ENCODE measurements around the gene WFDC10A. TPM values are rescaled to one million over a fixed set of nuclear protein-coding genes. Genes with fewer than 3 reads are reported as not detected.
A peak's percentile ranks its signal among the peaks of the same experiment; 100 is the strongest.
"Not testable (repeated sequence)": the region's sequence is repeated elsewhere in the genome, so short reads cannot be mapped to it uniquely, and the experiment has no call there.

WFDC10A gene
- total RNA-seq = not detected in 3 replicates

DNA sequence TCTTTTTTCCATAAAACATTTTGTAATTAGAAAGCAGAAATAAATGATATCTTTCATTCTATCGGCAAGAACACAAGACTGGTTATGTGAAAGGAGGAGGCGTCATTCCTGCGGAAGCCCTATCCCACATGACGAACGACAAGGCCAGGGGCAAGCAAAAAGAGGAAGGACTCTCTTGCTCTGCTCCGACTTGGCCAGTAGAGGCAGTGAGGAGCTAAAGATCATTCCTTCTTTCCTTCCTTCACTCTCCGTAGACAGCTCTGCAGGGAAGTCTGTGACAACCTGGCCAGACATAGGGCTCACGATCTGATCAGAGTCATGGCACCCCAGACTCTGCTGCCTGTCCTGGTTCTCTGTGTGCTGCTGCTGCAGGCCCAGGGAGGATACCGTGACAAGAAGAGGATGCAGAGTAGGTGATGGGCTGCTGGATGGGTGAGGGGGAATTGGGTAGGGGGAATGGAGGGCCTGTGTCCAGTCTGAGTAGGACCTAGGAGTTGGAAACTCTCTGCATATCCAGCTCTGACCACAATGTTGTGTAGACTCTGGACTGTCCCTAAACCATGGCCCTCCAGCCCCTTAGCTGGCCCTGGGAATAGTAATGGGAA, at the start of gene WFDC10A:
WFDC10A (plus strand) TSS at position 244 of the 605 bp plus-strand sequence; CDS start at position 319, 75 bp downstream.
- Mint-ChIP-seq H3K9me3 (peaks cover 8% of the 10 kb centered on the region), H3K27me3 (ENCODE audit: low read depth) (peaks cover 37% of the 10 kb centered on the region), H3K36me3 (no peaks in the 10 kb centered on the region), H3K4me3 (no peak within 1 kb of the TSS), H3K4me1 (no peaks in the 10 kb centered on the region), H3K27ac (no peak within 1 kb of the TSS)
- TF ChIP-seq, protein P1, sequence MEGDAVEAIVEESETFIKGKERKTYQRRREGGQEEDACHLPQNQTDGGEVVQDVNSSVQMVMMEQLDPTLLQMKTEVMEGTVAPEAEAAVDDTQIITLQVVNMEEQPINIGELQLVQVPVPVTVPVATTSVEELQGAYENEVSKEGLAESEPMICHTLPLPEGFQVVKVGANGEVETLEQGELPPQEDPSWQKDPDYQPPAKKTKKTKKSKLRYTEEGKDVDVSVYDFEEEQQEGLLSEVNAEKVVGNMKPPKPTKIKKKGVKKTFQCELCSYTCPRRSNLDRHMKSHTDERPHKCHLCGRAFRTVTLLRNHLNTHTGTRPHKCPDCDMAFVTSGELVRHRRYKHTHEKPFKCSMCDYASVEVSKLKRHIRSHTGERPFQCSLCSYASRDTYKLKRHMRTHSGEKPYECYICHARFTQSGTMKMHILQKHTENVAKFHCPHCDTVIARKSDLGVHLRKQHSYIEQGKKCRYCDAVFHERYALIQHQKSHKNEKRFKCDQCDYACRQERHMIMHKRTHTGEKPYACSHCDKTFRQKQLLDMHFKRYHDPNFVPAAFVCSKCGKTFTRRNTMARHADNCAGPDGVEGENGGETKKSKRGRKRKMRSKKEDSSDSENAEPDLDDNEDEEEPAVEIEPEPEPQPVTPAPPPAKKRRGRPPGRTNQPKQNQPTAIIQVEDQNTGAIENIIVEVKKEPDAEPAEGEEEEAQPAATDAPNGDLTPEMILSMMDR (IDR thresholded peaks at IDR 0.05; ENCODE audit: unreplicated experiment) = peak; percentile 36
- DNase-seq (ENCODE audit: low spot score in 2 of 2, unreplicated experiment in 2 of 2) = no peak

DNA sequence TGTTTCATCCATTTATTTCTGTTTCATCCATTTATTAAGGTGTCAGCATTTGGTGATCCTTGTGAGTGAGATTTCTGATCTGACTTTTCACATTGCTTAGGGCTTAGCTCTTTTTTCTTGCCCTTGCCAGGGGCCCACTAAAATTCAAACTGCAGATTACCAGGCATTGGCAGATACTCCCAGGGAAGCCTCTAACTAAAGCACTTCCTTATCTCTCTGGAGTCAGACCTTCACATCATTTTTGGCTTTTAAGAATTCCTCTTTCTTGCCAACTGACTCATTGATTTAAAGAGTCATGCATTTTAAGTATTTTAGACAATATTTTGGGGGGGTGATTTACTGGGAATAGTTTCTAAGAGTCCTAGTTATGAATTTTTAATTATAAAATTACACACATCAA, 47.8 kb upstream of the WFDC10A start:
- DNase-seq (ENCODE audit: low spot score in 2 of 2, unreplicated experiment in 2 of 2) = no peak
- Mint-ChIP-seq H3K27ac (no peak overlapping the region), H3K36me3 (no peaks in the 10 kb centered on the region), H3K27me3 (ENCODE audit: low read depth) (peaks cover 20% of the 10 kb centered on the region), H3K4me1 (peaks cover 4% of the 10 kb centered on the region), H3K4me3 (no peak overlapping the region), H3K9me3 (no peaks in the 10 kb centered on the region)
- TF ChIP-seq, protein P1 (IDR thresholded peaks at IDR 0.05; ENCODE audit: unreplicated experiment) = no peak

DNA sequence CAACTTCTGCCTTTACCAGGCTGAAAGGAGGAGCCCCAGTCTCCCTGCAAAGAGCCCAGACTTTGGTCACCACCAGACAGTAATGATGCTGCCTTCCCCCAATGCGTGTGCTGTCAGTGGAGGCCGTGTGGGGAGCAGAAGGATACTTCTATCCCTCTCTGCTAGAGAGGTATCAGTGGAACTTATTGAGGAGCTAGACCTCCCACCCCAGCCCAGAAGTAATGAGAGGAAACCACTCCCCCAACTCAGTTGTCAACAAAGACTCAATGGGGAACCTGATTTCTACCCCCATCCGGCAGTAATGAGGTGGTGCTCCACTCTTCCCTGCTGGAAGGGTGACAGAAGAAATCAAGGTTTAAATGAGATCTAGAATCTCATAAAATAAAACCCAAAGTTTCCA, 46.0 kb upstream of the WFDC10A start:
- peaks cover 20% of the 10 kb centered on the region for H3K27me3 Mint-ChIP-seq (ENCODE audit: low read depth)
- no peak overlapping the region for H3K27ac Mint-ChIP-seq
- H3K9me3 Mint-ChIP-seq = peaks cover 3% of the 10 kb centered on the region
- H3K4me1 Mint-ChIP-seq = no peaks in the 10 kb centered on the region
- H3K4me3 Mint-ChIP-seq = no peak overlapping the region
- no peak for DNase-seq (ENCODE audit: low spot score in 2 of 2, unreplicated experiment in 2 of 2)
- no peaks in the 10 kb centered on the region for H3K36me3 Mint-ChIP-seq
- TF ChIP-seq, protein P1 (IDR thresholded peaks at IDR 0.05; ENCODE audit: unreplicated experiment) = no peak

DNA sequence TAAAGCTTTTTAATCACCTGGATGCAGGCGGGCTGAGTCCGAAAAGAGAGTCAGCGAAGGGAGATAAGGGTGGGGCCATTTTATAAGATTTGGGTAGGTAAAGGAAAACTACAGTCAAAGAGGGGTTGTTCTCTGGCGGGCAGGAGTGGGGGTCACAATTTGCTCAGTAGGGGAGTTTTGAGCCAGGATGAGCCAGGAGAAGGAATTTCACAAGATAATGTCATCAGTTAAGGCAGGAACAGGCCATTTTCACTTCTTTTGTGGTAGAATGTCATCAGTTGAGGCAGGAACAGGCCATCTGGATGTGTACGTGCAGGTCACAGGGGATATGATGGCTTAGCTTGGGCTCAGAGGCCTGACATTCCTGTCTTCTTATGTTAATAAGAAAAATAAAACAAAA, 45.2 kb upstream of the WFDC10A start:
- not testable (repeated sequence) for DNase-seq (ENCODE audit: low spot score in 2 of 2, unreplicated experiment in 2 of 2); H3K36me3 Mint-ChIP-seq; H3K4me3 Mint-ChIP-seq; H3K27ac Mint-ChIP-seq; H3K4me1 Mint-ChIP-seq
- H3K27me3 Mint-ChIP-seq (ENCODE audit: low read depth) = peaks cover 17% of the 10 kb centered on the region
- peaks cover 11% of the 10 kb centered on the region for H3K9me3 Mint-ChIP-seq

DNA sequence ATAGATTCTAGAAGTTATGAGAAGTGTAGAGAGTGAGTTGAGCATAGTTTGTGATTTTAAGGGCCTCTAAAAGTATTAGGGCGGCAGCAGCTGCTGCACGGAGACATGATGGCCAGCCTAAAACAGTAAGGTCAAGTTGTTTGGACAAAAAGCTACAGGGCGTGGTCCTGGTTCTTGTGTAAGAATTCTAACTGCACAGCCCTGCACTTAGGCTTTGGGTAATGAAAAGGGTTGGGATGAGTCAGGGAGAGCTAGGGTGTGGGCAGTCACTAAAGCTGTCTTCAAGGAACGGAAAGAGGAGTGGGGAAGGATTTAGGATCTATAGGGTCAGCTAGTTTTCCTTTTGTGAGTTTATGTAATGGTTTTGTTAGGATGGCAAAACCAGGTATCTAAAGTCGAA, 43.6 kb upstream of the WFDC10A start:
- H3K27me3 Mint-ChIP-seq (ENCODE audit: low read depth) = peaks cover 13% of the 10 kb centered on the region
- H3K4me1 Mint-ChIP-seq; H3K4me3 Mint-ChIP-seq; DNase-seq (ENCODE audit: low spot score in 2 of 2, unreplicated experiment in 2 of 2); H3K27ac Mint-ChIP-seq; H3K36me3 Mint-ChIP-seq: not testable (repeated sequence)
- peaks cover 12% of the 10 kb centered on the region for H3K9me3 Mint-ChIP-seq

DNA sequence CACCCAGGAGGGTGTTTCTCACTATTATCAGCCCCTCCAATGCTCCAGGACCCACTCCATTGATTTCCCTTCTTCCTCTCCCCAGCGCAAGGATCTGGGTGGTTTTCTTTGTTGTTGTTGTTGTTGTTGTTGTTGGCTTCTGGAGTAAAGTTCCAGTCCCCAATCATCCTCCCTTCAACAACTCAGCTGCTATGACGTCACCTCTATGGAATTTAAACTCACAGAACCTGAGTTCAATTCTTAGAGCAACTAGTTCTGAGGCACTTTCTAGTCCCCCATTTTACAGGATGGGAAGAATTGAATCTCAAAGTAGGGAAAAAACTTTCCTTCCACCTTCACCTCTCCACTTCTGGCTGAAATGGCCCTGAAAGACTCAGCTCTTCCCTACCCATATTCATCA, 40.7 kb upstream of the WFDC10A start:
- H3K27ac Mint-ChIP-seq = no peak overlapping the region
- H3K9me3 Mint-ChIP-seq = peaks cover 17% of the 10 kb centered on the region
- peaks cover 6% of the 10 kb centered on the region for H3K27me3 Mint-ChIP-seq (ENCODE audit: low read depth)
- no peak overlapping the region for H3K4me3 Mint-ChIP-seq
- no peaks in the 10 kb centered on the region for H3K36me3 Mint-ChIP-seq
- TF ChIP-seq, protein P1 (IDR thresholded peaks at IDR 0.05; ENCODE audit: unreplicated experiment) = no peak
- DNase-seq (ENCODE audit: low spot score in 2 of 2, unreplicated experiment in 2 of 2) = no peak
- no peaks in the 10 kb centered on the region for H3K4me1 Mint-ChIP-seq

DNA sequence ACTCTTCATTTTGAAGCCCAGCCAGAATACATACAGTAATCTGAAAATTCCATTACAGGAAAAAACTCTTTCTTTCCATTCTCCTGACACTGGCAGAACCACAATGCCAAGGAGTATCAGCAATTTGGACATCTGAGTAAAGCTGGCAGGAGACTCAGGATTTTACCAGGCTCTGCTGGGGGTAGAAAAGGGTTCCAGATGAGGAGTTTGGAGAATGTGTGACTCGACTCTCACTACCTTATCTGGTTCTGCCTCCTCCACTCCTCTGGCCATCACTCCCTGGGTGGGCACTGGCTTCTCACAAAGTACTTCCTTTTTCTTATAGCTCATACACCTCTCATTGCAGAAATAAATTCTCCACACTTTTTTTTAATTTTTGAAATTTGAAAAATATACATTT, 39.8 kb upstream of the WFDC10A start:
- Mint-ChIP-seq H3K27ac (no peak overlapping the region), H3K27me3 (ENCODE audit: low read depth) (peaks cover 12% of the 10 kb centered on the region), H3K36me3 (no peaks in the 10 kb centered on the region), H3K9me3 (peaks cover 17% of the 10 kb centered on the region), H3K4me3 (no peak overlapping the region), H3K4me1 (no peaks in the 10 kb centered on the region)
- DNase-seq (ENCODE audit: low spot score in 2 of 2, unreplicated experiment in 2 of 2) = no peak
- TF ChIP-seq, protein P1 (IDR thresholded peaks at IDR 0.05; ENCODE audit: unreplicated experiment) = no peak

All from mesothelial cell of epicardium (in vitro differentiated cells).